Adipocyte (in vitro differentiated cells): ENCODE results near the gene SERPINB3.
"Not testable (repeated sequence)": the region's sequence is repeated elsewhere in the genome, so short reads cannot be mapped to it uniquely, and the experiment has no call there.

ENCODE experiments used
- DNase-seq: peaks from one replicate; pipeline ENCODE4 v3.0.0-alpha.2; 2015; ENCODE audit warnings: low read depth
- H3K27me3 ChIP-seq: replicated peaks from 2 replicates; pipeline ENCODE4 v1.7.0; 2013; ENCODE audit warnings: mild to moderate bottlenecking, low read length, moderate library complexity; ENCODE audit not compliant: control insufficient read depth, insufficient read depth
- H3K36me3 ChIP-seq: 2 replicates; pipeline ENCODE4 v1.7.0; 2013; ENCODE audit warnings: low read length, mild to moderate bottlenecking, moderate library complexity; ENCODE audit not compliant: control insufficient read depth, insufficient read depth, severe bottlenecking
- H3K4me1 ChIP-seq: 2 replicates; pipeline ENCODE4 v1.7.0; 2013; ENCODE audit warnings: mild to moderate bottlenecking, low read length, moderate library complexity; ENCODE audit not compliant: control insufficient read depth, insufficient read depth
- H3K4me3 ChIP-seq: 2 replicates; pipeline ENCODE4 v1.7.0; 2013; ENCODE audit warnings: mild to moderate bottlenecking, low read length, moderate library complexity
- H3K9ac ChIP-seq: 2 replicates; pipeline ENCODE4 v1.7.0; 2013; ENCODE audit warnings: mild to moderate bottlenecking, low read length, moderate library complexity
- H3K9me3 ChIP-seq: 2 replicates; pipeline ENCODE4 v1.7.0; 2013; ENCODE audit warnings: mild to moderate bottlenecking, low read length, moderate library complexity; ENCODE audit not compliant: control insufficient read depth

SERPINB3 gene

DNA sequence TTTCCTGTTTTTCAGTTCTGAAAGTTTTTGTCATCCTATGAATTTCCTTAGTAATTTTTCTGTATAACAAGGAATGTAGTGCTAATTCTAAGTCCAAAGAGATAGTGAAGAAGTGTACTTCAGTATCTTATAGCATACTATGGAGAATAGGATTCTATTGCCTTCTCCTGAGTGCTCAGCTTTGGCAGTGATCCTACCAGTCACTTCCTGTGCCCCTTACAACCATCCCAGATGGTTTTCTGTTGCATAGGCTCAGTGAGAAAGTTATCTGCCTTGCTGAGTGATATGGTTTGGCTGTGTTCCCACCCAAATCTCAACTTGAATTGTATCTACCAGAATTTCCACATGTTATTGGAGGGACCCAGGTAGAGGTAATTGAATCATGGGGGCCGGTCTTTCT, 17.0 kb downstream of the SERPINB3 start:
- H3K36me3 ChIP-seq, H3K27me3 ChIP-seq, H3K4me1 ChIP-seq, H3K9ac ChIP-seq, H3K4me3 ChIP-seq, H3K9me3 ChIP-seq, DNase-seq: not testable (repeated sequence)

DNA sequence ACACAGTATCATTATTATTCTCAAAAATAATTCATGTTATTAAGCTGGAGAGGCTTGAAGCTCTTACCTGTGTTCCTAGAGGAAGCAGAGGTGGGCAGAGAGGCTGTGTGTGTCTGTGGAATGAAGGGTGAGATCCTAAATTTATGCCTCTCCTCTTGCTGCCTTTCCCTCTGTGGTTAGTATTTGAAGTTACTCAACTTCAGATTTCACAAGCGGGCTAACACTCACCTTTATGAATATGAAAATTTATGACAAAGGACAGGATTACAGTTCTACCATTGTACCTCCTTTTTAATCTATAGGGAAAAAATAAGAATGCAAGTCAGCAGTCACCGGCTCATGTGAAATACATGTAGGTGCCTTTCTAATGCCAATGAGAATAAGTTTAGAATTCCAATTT, 17.6 kb downstream of the SERPINB3 start, which contains the start of gene SERPINB4:
Gene SERPINB4, minus strand, starts transcription at position 115 of the 400 bp plus-strand sequence. CDS start 679 bp downstream, outside the sequence.
- DNase-seq, H3K4me3 ChIP-seq, H3K27me3 ChIP-seq, H3K4me1 ChIP-seq, H3K9me3 ChIP-seq, H3K36me3 ChIP-seq, H3K9ac ChIP-seq: not testable (repeated sequence)

DNA sequence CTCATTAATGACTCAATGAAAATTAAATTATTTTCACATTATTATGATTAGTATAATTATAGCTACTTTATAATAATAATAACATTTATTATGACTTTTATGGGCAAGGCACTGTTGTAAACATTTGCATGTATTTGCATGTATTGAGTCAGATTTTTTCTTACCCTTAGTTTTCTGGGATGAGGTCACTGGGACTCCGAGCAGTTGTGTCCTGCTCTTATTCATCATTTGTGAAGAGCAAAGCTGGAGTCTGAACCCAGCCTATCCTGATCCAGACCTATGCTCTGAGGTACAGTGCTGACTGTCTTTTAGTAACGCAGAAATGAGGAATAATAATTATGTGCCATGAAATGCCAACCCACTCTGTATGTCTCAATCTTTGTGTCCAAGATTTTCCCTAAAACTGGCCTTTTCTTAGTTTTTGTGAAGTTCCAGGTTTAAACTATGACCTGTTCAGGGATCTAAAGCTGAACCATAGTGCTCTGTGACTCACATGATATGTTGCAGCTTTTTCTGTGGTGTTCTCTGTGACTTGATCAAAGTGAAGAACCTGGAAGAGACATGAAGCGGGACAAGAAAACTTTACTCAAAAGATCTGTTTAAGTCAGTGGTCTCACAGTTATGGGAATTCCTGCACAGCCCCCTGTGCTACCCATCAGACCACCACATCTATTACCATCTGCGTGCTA, 18.9 kb downstream of the SERPINB3 start:
- H3K27me3 ChIP-seq, H3K4me1 ChIP-seq, H3K36me3 ChIP-seq, DNase-seq, H3K4me3 ChIP-seq, H3K9ac ChIP-seq, H3K9me3 ChIP-seq: not testable (repeated sequence)

DNA sequence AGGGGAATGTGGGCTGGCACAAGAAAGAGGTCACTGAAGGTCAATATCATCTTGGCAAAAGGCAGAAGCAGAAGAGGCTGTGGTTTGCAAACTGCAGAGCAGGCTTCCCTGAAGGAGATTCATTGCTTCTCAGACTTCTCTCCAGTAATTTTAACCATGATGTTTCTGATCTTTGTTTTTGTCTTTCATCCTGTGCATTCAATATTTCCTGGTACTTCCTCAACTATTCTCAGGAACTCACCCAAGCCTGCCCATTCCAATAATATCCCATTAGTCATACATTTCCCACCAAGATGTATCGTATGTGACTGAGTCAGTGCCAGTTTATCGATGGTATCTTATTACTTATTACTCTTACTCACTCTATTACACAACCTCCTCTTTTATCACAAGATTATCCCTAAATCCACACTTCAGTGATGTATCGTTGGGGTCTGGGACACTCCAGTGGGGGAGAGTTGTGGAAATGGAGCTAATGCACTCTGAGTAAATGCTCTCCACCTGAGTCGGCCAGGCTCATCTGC, 20.5 kb downstream of the SERPINB3 start:
- H3K27me3 ChIP-seq, H3K9ac ChIP-seq, H3K4me1 ChIP-seq, H3K36me3 ChIP-seq, H3K9me3 ChIP-seq, H3K4me3 ChIP-seq: not testable (repeated sequence)
- DNase-seq, result peak; percentile 9

DNA sequence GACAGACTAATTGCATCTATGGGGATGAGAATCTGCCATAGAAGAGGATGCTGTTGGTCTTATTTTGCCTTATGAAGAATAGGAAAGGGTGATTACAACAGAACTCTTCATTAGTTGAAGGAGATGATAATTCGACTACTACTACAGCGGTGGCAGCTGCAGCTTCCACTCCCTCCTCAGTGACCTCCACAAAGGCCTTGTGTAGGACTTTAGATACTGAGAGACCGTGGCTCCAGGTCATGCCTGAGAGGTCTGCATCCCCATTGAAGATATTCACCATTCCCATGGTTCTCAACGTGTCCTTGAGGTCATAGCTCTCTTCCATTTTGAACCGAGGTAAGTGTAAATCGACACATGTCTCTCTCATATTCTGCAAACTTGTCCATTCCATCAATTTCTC, 24.0 kb downstream of the SERPINB3 start:
- Histone ChIP-seq H3K9ac (no peak overlapping the region), H3K4me1 (peaks cover 6% of the 10 kb centered on the region), H3K4me3 (no peak overlapping the region), H3K27me3 (no peaks in the 10 kb centered on the region), H3K9me3 (peaks cover 10% of the 10 kb centered on the region), H3K36me3 (no peaks in the 10 kb centered on the region)
- DNase-seq, result no peak

DNA sequence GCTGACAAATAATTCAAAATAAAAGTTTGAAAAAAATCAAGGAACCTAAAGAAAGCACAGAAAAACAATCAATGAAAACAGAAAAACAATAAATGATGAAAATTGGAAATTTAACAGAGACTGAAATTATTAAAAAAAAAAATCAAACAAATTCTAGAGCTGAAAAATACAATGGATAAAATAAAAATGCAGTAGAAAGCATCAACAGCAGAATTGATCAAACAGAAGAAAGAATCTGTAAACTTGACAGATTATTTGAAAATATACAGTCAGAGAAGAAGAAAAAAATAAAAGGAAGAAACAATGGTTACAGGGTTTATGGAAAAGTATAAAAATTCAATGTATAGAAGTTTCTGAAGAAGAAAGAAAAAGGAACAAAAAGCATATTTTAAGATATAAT, 33.9 kb downstream of the SERPINB3 start:
- DNase-seq, result no peak
- Histone ChIP-seq H3K36me3 (no peaks in the 10 kb centered on the region), H3K4me1 (no peaks in the 10 kb centered on the region)

DNA sequence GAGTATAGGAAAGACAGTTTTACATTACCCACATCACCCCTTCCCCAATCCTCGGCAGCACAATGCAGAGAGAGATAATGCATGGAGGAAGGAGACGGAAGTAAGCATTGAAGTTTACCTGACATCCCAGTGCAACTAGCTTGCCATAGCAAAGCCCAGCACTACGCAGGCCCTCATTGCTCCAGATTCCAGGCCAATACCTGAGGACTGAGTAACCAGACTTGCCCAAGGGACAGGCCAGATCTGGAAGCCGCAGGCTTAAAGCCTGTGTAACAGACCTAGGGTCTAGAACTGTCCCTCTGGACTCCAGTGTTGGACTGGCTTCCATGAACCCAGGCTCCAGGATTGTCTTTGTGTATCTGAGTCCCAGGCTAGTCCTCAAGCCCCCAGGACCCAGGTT, 35.3 kb downstream of the SERPINB3 start:
- H3K9ac ChIP-seq, result no peak overlapping the region
- H3K36me3 ChIP-seq, result no peaks in the 10 kb centered on the region
- no peak for DNase-seq
- no peaks in the 10 kb centered on the region for H3K27me3 ChIP-seq
- no peaks in the 10 kb centered on the region for H3K4me1 ChIP-seq
- no peak overlapping the region for H3K4me3 ChIP-seq
- H3K9me3 ChIP-seq, result peaks cover 42% of the 10 kb centered on the region

More for the DNA sequence above, 33.9 kb downstream of the SERPINB3 start:
- no peak overlapping the region for H3K9ac ChIP-seq
- no peak overlapping the region for H3K4me3 ChIP-seq
- no peaks in the 10 kb centered on the region for H3K27me3 ChIP-seq
- peaks cover 49% of the 10 kb centered on the region for H3K9me3 ChIP-seq

DNA sequence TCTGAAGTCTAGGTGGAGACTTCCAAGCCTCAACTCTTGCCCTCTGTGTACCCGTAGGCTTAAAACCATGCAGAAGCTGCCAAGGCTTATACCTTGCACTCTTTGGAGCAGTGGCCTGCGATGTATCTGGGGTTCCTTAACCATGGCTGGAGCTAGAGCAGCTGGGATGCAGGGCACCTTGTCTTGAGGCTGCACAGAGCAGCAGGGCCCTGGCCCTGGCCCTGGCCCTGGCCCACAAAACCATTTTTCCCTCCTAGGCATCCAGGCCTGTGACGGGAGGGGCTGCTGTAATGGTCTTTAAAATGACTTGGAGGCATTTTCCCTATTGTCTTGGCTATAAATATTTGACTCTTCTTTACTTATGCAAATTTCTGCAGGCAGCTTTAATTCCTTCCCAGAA, 36.8 kb downstream of the SERPINB3 start:
- Histone ChIP-seq H3K9ac (no peak overlapping the region), H3K4me1 (no peaks in the 10 kb centered on the region), H3K27me3 (no peaks in the 10 kb centered on the region), H3K4me3 (no peak overlapping the region), H3K9me3 (peaks cover 36% of the 10 kb centered on the region), H3K36me3 (no peaks in the 10 kb centered on the region)
- DNase-seq, result no peak

DNA sequence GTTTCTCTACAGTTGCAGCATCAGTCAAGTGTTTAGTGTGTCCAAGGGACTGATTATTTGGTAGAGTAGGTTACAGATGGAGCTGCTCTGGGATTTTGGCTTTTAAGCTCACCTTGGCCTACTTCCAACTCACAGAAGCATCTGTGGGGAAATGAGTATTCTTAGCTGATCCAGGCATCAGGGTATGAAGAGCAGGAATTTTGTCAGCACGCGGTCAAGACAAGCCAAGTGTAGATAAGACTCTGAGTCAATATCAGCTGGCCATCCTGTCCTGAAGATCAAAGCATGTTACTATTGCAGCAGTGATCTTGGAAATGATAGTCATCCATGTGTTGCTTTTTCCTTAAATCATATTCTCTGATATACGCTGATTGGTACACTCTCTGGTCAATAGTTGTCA, 42.0 kb downstream of the SERPINB3 start:
- H3K4me1 ChIP-seq, result no peaks in the 10 kb centered on the region
- H3K9me3 ChIP-seq, result peaks cover 7% of the 10 kb centered on the region
- no peaks in the 10 kb centered on the region for H3K27me3 ChIP-seq
- no peak overlapping the region for H3K9ac ChIP-seq
- H3K36me3 ChIP-seq, result no peaks in the 10 kb centered on the region
- DNase-seq, result no peak
- H3K4me3 ChIP-seq, result no peak overlapping the region

DNA sequence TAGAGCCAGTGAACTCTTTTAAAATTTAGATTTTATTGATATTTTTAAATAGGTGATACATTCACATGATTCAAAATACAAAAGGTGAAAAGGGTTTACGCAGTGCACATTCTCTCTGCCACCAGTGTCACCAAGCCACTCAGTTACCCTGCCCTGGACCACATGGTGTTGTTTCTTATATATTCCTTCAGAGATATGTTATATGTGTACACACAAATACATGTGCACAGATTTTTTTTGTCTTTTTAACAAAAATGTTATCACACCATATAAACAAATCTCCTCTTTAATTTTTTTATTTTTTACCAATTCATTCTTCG, 43.8 kb downstream of the SERPINB3 start:
- H3K27me3 ChIP-seq, result peaks cover 9% of the 10 kb centered on the region
- H3K9me3 ChIP-seq, result no peaks in the 10 kb centered on the region
- DNase-seq, result no peak
- no peak overlapping the region for H3K9ac ChIP-seq
- no peaks in the 10 kb centered on the region for H3K4me1 ChIP-seq
- no peak overlapping the region for H3K4me3 ChIP-seq
- no peaks in the 10 kb centered on the region for H3K36me3 ChIP-seq

DNA sequence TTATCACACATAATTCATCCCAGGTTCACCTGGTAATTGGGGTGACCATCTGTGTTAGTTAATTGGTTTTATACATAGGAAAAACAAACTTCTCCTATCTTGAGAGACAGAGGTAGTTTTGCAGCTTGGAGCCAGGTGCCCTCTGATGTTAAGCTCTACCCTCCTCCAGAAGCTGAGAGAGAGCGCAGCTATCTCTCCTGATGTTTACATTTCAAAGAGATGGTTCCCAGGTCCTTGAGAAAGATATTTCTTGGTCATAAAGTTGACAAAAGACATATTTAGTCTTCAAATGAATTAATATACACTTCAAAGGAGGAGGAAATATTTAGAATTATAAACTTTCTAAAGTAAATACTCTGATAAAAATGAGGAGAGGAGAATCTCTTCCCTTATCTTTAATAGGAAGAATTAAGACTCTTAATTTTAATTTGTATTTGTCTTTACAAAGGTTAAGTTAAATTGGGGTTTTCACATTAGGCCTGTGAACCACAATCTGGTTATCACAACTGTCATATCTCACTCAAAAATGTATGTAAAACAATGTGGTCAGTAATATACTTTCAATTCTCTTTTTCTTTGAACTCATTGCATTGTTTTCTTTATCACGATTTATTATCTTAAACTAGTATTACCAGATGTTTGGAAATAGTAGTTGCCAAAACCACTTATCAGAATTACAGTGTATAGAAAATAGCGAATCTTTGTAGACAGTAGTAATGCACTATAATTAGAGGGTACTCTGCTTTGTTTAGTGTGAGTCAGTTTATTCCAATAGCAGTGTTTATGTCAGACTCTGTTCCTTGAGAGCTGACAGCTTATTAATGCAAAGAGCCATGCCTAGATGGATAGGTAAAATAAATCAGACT, 44.4 kb downstream of the SERPINB3 start:
- H3K27me3 ChIP-seq, result peaks cover 9% of the 10 kb centered on the region
- no peaks in the 10 kb centered on the region for H3K9me3 ChIP-seq
- H3K9ac ChIP-seq, result no peak overlapping the region
- no peak overlapping the region for H3K4me3 ChIP-seq
- H3K4me1 ChIP-seq, result no peaks in the 10 kb centered on the region
- no peak for DNase-seq
- no peaks in the 10 kb centered on the region for H3K36me3 ChIP-seq
